GM10248 (cell line): ENCODE measurements around the gene DES.
"Not testable (repeated sequence)": the region's sequence is repeated elsewhere in the genome, so short reads cannot be mapped to it uniquely, and the experiment has no call there.

Experiments used
- CTCF ChIA-PET: fragments of 300-600 bp; sonication (Branson Sonifier 250); formaldehyde crosslinking; extraction: SDS; loops from one replicate; lab custom pipeline; 2021; ENCODE audit warnings: antibody characterized with exemption; lab: Yijun Ruan, JAX
- POLR2A ChIA-PET: fragments of 350-650 bp; sonication (Branson Sonifier 250); formaldehyde crosslinking; extraction: SDS; loops from one replicate; lab custom pipeline; 2020; ENCODE audit warnings: antibody characterized with exemption; lab: Yijun Ruan, JAX
- DNase-seq: peaks from one replicate; pipeline ENCODE4 v3.0.0; 2012; ENCODE audit errors: extremely low spot score
- TF ChIP-seq, protein P1 (sequence below): IDR thresholded peaks from 2 replicates; pipeline ENCODE4 v1.5.1; 2012; ENCODE audit warnings: mild to moderate bottlenecking, low read depth; ENCODE audit errors: extremely low read depth, missing control alignments, control extremely low read depth

DES gene

GRCh38 chr2:219403861-219404260, 14.3 kb upstream of the DES start:
- TF ChIP-seq, protein P1, sequence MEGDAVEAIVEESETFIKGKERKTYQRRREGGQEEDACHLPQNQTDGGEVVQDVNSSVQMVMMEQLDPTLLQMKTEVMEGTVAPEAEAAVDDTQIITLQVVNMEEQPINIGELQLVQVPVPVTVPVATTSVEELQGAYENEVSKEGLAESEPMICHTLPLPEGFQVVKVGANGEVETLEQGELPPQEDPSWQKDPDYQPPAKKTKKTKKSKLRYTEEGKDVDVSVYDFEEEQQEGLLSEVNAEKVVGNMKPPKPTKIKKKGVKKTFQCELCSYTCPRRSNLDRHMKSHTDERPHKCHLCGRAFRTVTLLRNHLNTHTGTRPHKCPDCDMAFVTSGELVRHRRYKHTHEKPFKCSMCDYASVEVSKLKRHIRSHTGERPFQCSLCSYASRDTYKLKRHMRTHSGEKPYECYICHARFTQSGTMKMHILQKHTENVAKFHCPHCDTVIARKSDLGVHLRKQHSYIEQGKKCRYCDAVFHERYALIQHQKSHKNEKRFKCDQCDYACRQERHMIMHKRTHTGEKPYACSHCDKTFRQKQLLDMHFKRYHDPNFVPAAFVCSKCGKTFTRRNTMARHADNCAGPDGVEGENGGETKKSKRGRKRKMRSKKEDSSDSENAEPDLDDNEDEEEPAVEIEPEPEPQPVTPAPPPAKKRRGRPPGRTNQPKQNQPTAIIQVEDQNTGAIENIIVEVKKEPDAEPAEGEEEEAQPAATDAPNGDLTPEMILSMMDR: no peak
- ChIA-PET POLR2A (no interaction called here), CTCF (interaction anchor here (0.8 to 5.7 kb wide), 25 partner anchors 9 to 374 kb away, joined by 3 to 76 read pairs (median 5); partner anchors contain the start of genes DNPEP and SPEG)
- no peak for DNase-seq

DNA sequence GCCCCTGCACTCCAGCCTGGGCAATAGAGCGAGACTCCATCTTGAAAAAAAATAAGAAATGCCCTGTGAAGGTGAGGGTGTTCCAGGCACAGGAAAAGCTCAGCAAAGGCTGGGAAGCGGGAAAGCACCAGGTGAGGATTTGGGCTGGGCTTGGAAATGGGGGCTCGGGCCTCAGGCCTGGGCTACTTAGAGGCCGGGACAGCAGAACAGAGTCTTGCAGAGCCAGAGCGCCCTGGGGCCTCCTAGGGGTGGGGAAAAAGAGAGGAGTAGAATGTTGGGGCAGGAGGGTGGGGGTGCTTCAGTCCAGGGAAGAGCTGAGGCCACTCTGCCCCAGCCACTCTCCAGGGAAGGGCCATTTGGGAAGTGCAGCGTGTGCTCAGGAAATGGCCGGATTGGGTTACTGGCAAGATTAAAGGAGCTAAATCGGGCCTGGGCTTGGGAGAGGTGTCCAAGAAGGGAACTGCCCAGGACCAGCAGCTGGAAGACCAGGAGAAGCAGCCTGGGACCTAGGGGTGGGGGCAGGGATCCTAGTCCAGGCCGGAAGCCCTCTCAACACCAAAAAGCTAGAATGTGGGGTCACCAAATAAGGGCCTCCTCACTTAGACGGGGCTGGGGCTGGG, 13.8 kb upstream of the DES start:
- ChIA-PET CTCF (interaction anchor here (0.8 to 5.7 kb wide), 16 partner anchors 9 to 335 kb away, joined by 3 to 76 read pairs (median 5); partner anchors contain the start of gene DNPEP), POLR2A (interaction anchor here (0.5 kb wide), 1 partner anchor 16 kb away, joined by 3 read pairs; no protein-coding TSS in a partner anchor)
- no peak for DNase-seq
- TF ChIP-seq, protein P1: no peak

DNA sequence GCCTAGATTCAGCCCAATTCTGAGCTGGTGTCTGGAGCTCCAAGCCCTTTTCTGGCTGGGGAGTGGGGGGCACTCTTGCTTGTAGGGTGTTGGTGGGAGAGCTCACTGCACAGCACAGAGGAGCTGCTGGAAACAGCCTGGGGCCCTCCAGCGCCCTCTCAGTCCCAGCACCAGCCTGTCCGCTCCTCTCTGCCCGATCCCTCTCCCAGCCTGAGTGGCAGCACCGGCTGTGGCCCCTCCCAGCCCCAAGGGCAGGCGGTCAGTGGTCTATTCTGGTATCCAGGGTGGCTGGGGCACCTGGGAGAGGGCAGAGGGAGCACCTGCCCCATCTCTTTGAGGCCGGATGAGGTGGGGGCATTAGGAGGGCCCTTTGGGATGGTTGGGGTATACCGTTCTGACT, 13.2 kb upstream of the DES start:
- CTCF ChIA-PET: interaction anchor here (0.6 to 5.7 kb wide), 9 partner anchors 10 to 136 kb away, joined by 3 to 76 read pairs (median 5); partner anchors contain the start of gene DNPEP
- POLR2A ChIA-PET: interaction anchor here (0.5 kb wide), 1 partner anchor 17 kb away, joined by 3 read pairs; no protein-coding TSS in a partner anchor
- DNase-seq: no peak
- TF ChIP-seq, protein P1: no peak

- DNase-seq: no peak
- ChIA-PET POLR2A (no interaction called here), CTCF (interaction anchor here (0.6 to 5.7 kb wide), 7 partner anchors 9 to 125 kb away, joined by 3 to 76 read pairs (median 11); partner anchors contain the start of gene DNPEP)
- TF ChIP-seq, protein P1: no peak
These were observed 12.7 kb upstream of the DES start for GRCh38 chr2:219405451-219405850.

DNA sequence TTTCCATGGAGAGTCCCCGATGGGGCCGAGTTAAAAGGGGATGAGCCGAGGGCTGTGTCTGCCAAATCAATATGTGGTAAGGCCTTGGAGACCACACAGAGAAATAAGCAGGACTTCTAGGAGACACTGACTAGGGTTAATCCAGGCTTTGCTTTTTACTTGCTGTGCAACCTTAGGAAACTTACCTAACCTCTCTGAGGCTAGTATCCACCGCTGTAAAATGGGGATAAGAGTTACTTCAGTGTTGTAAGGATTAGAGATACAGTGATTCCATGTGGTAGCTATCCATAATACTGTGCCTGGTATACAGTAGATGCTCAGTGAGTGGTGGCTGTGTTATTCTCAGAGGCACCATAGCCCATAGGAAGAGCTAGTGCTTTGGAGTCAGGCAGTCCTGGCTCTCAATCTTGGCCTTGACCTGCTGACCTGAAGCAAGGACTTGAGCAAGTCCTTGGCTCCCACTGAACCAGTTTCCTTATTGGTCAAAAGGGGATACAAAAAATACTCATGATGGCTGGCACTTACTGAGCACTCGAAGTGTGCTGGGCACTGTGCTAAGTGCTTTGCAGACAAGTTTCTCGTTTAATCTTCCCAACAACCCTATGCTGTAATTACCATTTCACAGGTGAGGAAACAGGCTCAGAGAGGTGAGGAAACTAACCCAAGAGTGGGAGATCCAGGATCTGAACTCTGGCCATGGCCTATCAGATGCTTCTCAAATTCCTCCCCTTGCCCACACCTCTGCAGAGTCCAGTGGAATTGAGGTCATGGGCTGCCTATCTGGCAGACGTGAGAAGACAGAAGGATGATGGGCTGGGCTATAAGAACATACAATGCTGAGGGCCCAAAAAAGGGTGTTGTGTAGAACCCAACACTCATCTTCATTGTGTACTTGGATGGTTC, 12.0 kb upstream of the DES start:
- ChIA-PET POLR2A (no interaction called here), CTCF (interaction anchor here (1.3 to 4.3 kb wide), 3 partner anchors 10 to 123 kb away, joined by 3 to 76 read pairs (median 11); partner anchors contain the start of gene DNPEP)
- DNase-seq: no peak
- TF ChIP-seq, protein P1: no peak

- DNase-seq: no peak
- ChIA-PET POLR2A (no interaction called here), CTCF (interaction anchor here (3.8 kb wide), 1 partner anchor 123 kb away, joined by 11 read pairs; no protein-coding TSS in a partner anchor)
- TF ChIP-seq, protein P1: no peak
These were observed 11.3 kb upstream of the DES start for GRCh38 chr2:219406861-219407230.

DNA sequence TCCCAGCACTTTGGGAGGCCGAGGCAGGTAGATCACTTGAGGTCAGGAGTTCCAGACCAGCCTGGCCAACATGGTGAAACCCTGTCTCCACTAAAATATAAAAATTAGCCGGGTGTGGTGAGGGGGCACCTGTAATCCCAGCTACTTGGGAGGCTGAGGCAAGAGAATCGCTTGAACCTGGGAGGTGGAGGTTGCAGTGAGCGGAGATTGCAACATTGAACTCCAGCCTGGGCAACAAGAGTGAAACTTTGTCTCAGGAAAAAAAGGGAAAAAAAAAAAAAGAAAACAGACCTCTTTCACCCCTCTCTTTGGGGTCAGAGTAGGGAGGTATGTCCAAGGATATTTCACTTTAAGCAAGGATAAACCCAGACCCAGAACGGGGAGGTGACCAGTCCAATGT, 10.8 kb upstream of the DES start:
- POLR2A ChIA-PET: not testable (repeated sequence)

More for the DNA sequence above, 10.8 kb upstream of the DES start:
- DNase-seq: not testable (repeated sequence)
- CTCF ChIA-PET: interaction anchor here (0.7 to 3.8 kb wide), 2 partner anchors 30 to 122 kb away, joined by 3 to 11 read pairs; no protein-coding TSS in a partner anchor
